Fibroblast of villous mesenchyme (primary cell): ENCODE data around the gene APMAP. TPM values are rescaled to one million over a fixed set of nuclear protein-coding genes. Genes with fewer than 3 reads are reported as not detected.

Experiments
- DNase-seq: peaks from one replicate; pipeline ENCODE4 v3.0.0-alpha.2; 2010; ENCODE audit warnings: low read depth
- H3K4me3 ChIP-seq: 2 replicates; pipeline ENCODE4 v1.5.1; 2011; ENCODE audit warnings: low read depth, mild to moderate bottlenecking, low read length
- total RNA-seq: library from RNA; depleted of rRNA; stranded (reverse); fragments of >200 nt; gene quantifications from 2 replicates; pipeline ENCODE4 v1.2.3, GENCODE V29; 2012
- TF ChIP-seq, protein P1 (sequence below): IDR thresholded peaks from 2 replicates; pipeline ENCODE4 v1.5.1; 2012; ENCODE audit warnings: low read depth, mild to moderate bottlenecking, low read length; ENCODE audit not compliant: insufficient read depth

Gene APMAP
- total RNA-seq, 1 donor, result 81.2 TPM

DNA sequence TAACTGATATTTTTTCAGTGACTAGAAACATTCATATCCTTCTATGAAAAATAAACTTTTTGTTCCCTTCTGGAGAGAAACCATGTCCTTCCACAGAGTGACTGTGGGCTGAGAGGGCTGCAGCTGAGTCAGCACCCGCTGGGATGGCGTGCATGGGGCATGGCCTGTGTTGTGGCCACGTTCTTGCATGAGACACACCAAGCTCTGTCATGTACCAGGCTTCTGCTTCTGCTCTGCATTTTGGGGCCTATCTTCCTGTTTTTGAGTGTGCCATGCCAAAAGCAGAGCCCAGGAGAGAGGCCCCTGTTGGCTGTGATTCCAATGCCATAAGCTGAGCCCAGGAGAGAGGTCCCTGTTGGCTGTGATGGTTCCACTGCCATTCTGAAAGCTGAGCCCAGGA lies 10.8 kb downstream of the APMAP start:
- TF ChIP-seq, protein P1, sequence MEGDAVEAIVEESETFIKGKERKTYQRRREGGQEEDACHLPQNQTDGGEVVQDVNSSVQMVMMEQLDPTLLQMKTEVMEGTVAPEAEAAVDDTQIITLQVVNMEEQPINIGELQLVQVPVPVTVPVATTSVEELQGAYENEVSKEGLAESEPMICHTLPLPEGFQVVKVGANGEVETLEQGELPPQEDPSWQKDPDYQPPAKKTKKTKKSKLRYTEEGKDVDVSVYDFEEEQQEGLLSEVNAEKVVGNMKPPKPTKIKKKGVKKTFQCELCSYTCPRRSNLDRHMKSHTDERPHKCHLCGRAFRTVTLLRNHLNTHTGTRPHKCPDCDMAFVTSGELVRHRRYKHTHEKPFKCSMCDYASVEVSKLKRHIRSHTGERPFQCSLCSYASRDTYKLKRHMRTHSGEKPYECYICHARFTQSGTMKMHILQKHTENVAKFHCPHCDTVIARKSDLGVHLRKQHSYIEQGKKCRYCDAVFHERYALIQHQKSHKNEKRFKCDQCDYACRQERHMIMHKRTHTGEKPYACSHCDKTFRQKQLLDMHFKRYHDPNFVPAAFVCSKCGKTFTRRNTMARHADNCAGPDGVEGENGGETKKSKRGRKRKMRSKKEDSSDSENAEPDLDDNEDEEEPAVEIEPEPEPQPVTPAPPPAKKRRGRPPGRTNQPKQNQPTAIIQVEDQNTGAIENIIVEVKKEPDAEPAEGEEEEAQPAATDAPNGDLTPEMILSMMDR, result no peak
- no peak overlapping the region for H3K4me3 ChIP-seq
- DNase-seq, result no peak

DNA sequence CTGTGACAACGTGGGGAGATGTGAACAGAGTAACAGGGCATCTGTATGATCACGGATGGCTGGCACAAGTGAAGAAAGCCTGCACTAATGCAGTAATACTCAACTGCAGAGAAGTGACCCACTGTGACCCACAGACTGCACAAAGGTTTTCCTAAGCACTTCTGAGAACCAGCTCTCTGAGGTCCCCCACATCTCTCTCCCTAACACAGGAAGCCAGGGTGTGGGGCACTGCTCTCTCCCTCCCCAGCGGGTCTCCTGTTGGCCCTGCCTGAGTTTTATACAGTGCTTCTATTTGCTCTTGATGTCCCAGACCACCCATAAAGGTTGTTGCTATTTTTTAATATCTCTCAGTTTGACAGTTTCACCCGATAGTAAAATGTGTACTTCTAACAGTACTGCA lies 11.3 kb downstream of the APMAP start:
- TF ChIP-seq, protein P1, result no peak
- DNase-seq, result no peak

DNA sequence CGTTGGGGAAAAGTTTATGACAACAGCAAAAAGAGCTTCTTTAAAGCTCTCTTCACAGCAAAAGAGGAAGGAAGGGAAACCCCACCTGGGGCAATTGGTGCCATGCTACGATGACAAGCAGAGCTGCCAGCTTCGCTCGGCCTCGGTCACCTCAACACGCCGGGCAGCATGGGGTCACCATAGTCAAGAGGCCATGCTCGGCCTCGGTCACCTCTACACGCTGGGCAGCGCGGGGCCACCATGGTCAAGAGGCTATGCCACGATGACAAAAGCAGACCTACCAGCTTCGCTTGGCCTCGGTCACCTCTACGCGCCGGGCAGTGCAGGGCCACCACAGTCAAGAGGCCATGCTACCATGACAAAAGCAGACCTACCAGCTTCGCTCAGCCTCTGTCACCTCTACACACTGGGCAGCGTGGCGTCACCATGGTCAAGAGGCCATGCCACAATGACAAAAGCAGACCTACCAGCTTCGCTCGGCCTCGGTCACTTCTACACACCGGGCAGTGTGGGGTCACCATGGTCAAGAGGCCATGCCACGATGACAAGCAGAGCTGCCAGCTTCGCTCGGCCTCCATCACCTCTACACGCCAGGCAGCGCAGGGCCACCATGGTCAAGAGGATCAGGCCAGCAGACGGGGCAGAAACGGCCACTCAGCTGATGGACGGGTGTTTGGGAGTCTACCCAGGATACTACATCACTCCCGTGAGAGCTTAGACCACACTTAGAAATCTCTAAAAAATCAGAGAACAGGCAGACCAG lies 12.1 kb downstream of the APMAP start:
- TF ChIP-seq, protein P1, result no peak
- no peak overlapping the region for H3K4me3 ChIP-seq
- no peak for DNase-seq

More for the DNA sequence above, 11.3 kb downstream of the APMAP start:
- H3K4me3 ChIP-seq, result no peak overlapping the region

DNA sequence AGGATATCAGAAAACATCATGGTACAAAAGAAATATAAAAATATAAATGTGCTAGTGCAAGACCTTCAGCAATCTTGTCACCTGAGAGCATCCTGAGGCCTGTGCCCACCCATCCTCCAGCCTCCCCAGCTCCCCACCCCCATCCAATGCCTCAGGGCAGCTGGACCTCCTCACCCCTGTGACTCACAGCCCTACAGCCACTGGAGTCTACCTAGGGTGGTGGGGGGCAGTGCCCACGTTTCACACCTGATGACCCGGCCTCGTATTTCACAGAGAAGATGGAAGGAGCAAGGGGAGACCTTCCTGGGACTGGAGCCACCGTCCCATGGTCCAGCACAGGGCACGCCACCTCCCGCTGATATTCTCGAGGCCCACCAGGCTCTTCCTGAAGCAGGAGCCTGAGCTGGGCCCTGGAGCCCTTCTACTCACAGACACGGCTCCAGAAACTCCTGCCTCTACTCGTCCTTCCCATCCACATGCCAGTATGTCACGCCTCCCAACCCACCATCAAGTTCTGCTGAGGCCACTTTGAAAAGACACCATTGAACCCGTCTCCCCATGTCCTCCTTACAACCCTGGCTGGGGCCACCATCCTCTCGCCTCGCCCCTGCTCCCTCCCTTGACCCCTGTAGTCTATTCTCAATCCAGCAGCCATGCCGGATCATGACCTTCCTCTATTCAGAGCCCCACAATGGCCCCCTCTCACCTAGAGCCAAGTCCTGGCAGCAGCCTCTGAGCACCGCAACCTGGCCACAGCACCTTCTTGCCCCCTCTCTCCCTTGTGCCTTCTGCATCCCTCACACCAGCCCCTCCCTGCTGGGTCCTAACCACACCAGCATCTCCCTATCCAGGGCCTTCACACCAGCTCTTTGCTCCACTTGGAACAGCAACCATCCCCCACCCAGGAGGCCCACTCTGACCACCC lies 13.3 kb downstream of the APMAP start:
- no peak overlapping the region for H3K4me3 ChIP-seq
- TF ChIP-seq, protein P1, result no peak
- no peak for DNase-seq

DNA sequence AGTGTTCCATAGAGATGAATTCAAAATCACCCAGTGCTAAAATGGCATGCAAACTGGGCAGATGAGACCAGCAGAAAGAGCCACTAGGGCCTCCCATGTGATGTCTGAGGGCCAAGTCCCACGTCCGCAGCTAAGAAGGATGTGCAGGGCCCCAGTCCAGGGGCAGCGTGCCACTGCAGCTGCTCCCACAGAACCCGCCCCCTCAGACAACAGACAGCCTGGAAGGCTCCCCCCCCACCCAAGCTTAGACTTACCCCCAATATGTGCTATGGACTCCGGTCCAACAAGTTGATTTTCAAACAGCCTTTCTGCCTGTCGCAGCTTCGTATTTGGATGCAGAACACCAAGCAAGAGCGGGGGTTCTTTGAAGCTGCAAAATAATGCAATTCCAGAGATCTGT lies 14.0 kb downstream of the APMAP start:
- DNase-seq, result no peak
- TF ChIP-seq, protein P1, result no peak
- no peak overlapping the region for H3K4me3 ChIP-seq

DNA sequence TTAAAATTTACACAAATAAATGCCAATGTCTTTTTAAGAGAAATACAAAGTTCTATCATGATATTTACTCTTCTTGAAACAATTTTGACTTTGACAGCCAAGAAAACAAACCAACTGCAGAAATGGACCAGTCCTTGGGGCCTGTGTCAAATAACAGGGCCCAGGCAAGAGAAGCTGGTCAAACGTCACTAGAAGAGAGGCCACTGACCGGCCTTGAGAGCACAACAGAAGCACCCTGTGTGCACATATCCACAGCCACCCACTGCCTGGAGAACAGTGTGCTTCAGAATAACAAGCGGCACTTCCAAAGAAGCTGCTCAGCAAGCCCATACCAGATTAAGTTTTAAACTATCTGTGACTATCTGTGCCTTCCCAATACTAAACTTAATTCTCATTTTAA lies 14.8 kb downstream of the APMAP start:
- no peak for DNase-seq
- TF ChIP-seq, protein P1, result no peak
- H3K4me3 ChIP-seq, result no peak overlapping the region
